K562 (cell line): ENCODE measurements around the gene KLHL41. TPM values are rescaled to one million over a fixed set of nuclear protein-coding genes. Genes with fewer than 3 reads are reported as not detected.

ENCODE experiments used
- E2F3 ChIP-seq: fragments of 250-450 bp; sonication (Bioruptor Pico); IDR thresholded peaks from 2 replicates; pipeline ENCODE4 v1.4.0; 2020; ENCODE audit warnings: mild to moderate bottlenecking
- EWSR1 ChIP-seq: fragments of 450-650 bp; IDR thresholded peaks from 2 replicates; pipeline ENCODE4 v1.6.1; 2018; ENCODE audit warnings: borderline replicate concordance, mild to moderate bottlenecking, low read depth, moderate library complexity; ENCODE audit not compliant: partially characterized antibody
- HCFC1 ChIP-seq: IDR thresholded peaks from 2 replicates; pipeline ENCODE4 v1.6.1; 2012; ENCODE audit warnings: low read depth, low read length, improper control_type of control experiment
- HDGF ChIP-seq: fragments of 450-650 bp; IDR thresholded peaks from 2 replicates; pipeline ENCODE4 v1.6.1; 2016
- MBD2 ChIP-seq: sonication (generic); IDR thresholded peaks from 2 replicates; pipeline ENCODE4 v1.6.1; 2016; ENCODE audit warnings: low read depth, borderline replicate concordance
- NFATC3 ChIP-seq: fragments of 450-650 bp; IDR thresholded peaks from 2 replicates; pipeline ENCODE4 v1.6.1; 2017; ENCODE audit warnings: mild to moderate bottlenecking
- PYGO2 ChIP-seq: fragments of 450-650 bp; IDR thresholded peaks from 2 replicates; pipeline ENCODE4 v1.6.1; 2016; ENCODE audit warnings: mild to moderate bottlenecking, missing genetic modification characterization, moderate library complexity, missing compliant biosample characterization
- RBM34 ChIP-seq: fragments of 200-400 bp; formaldehyde crosslinking; IDR thresholded peaks from 2 replicates; pipeline ENCODE4 v1.6.1; 2018; ENCODE audit warnings: low read length, borderline replicate concordance; ENCODE audit not compliant: insufficient read depth
- STAT5A ChIP-seq: IDR thresholded peaks from 2 replicates; pipeline ENCODE4 v1.6.1; 2012; ENCODE audit warnings: low read length, inconsistent platforms, borderline replicate concordance
- TBP ChIP-seq: optimal IDR thresholded peaks from 2 replicates; pipeline ENCODE3; 2011; ENCODE audit warnings: low read depth, low read length, improper control_type of control experiment
- TCF3 ChIP-seq: sonication (generic); formaldehyde crosslinking; IDR thresholded peaks from 2 replicates; pipeline ENCODE4 v1.4.0; 2020; ENCODE audit warnings: mild to moderate bottlenecking, missing genetic modification reagents
- ZFP36 ChIP-seq: fragments of 150-350 bp; IDR thresholded peaks from 2 replicates; pipeline ENCODE4 v1.6.1; 2018; ENCODE audit warnings: low read length, low read depth; ENCODE audit not compliant: partially characterized antibody
- ZNF263 ChIP-seq: sonication (generic); formaldehyde crosslinking; IDR thresholded peaks from 2 replicates; pipeline ENCODE4 v1.8.0; 2022; ENCODE audit warnings: mild to moderate bottlenecking, missing genetic modification reagents, borderline replicate concordance
- ZNF57 ChIP-seq: fragments of 450-650 bp; formaldehyde crosslinking; IDR thresholded peaks from 2 replicates; pipeline ENCODE4 v1.4.0; 2020; ENCODE audit warnings: mild to moderate bottlenecking, moderate library complexity
- ZNF830 ChIP-seq: fragments of 250-450 bp; sonication (Bioruptor Pico); IDR thresholded peaks from 2 replicates; pipeline ENCODE4 v1.5.0; 2021; ENCODE audit warnings: mild to moderate bottlenecking
- polyA plus RNA-seq, 8 experiments: library from polyadenylated mRNA; depleted of rRNA in 4 of 8; stranded (reverse) in 5 of 8; unstranded in 3 of 8; fragments of >200 nt; fragmentation: Nextera tagmentation in 2 of 8; fragmentation: Illumina TruSeq in 1 of 8; extraction: Ambion mirVana in 2 of 8; extraction: Trizol in 1 of 8; gene quantifications; 2 replicates each; pipeline versions ENCODE4 v1.2.1 to v1.2.3, GENCODE V29; 2011 to 2014; ENCODE audit warnings: inconsistent platforms in 1 of 8, missing spikeins in 1 of 8
- total RNA-seq, 7 experiments: library from RNA; depleted of rRNA in 6 of 7; stranded (reverse); fragments of >200 nt in 6 of 7; fragmentation: Illumina TruSeq in 2 of 7; extraction: Trizol in 2 of 7; gene quantifications; 2 replicates each; pipeline versions ENCODE4 v1.2.1 to v1.2.3, GENCODE V29; 2011 to 2021; ENCODE audit warnings: low replicate concordance in 1 of 7
- TF ChIP-seq, protein P1 (sequence below): fragments of 250-450 bp; sonication (Bioruptor Pico); IDR thresholded peaks from 2 replicates; pipeline ENCODE4 v1.9.0; 2021; ENCODE audit warnings: mild to moderate bottlenecking, inconsistent platforms
- TF ChIP-seq, protein P2 (sequence below): IDR thresholded peaks from 2 replicates; pipeline ENCODE4 v1.6.1; 2016; ENCODE audit warnings: missing genetic modification characterization, missing compliant biosample characterization
- TF ChIP-seq, protein P3 (sequence below): fragments of 450-650 bp; IDR thresholded peaks from 2 replicates; pipeline ENCODE4 v1.6.1; 2014; ENCODE audit warnings: low read depth, mild to moderate bottlenecking, moderate library complexity, borderline replicate concordance
- TF ChIP-seq, protein P4 (sequence below): fragments of 450-650 bp; IDR thresholded peaks from 2 replicates; pipeline ENCODE4 v1.6.1; 2016; ENCODE audit warnings: mild to moderate bottlenecking
- TF ChIP-seq, protein P5 (sequence below): fragments of 250-450 bp; sonication (Bioruptor Pico); IDR thresholded peaks from 2 replicates; pipeline ENCODE4 v1.9.0; 2021; ENCODE audit warnings: mild to moderate bottlenecking

The KLHL41 gene
- total and polyA plus RNA-seq, 9 of the 15 experiments (the other 6 are each of a cell fraction or from before 2014, with no cell fraction given) = 0.05 to 1.5 (median 0.09) TPM

DNA sequence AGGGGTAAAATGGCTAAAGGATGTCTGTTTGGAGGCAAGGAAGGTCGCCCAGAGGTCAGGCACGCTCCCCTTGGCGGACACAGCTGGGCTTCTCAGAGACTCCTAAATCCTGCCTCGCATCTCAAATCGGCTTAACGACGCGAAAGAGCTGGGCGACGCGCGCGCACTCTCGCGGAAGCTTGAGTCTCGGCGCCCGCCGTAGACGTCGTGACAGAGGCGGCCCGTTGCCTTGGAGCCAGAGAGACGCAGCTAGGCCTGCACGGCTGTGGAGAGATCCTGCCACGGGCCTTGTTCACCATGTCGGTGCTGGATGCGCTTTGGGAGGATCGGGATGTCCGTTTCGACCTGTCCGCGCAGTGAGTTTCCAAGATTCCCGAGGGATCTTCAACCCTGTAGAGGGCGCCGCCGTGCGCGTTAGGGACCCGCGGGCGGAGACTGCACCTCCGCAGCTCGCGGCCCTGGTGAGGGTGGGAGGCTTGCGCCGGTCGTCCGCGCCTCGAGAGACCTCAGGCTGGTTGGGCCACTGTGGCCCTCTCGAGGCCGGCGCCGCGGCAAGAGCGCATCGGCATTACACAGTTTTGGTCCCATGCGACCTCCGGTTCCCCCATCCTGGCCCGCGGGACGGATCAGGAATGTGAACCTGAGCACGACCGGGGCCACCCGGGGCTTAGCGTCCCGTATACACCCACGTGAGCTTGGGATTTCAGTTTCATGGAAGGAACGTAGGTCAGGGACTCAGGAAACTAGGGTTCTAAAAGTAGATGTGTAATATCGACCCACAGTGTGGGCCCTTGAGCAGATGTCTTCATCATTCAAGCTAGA lies 30.0 kb upstream of the KLHL41 start, which contains the start of gene BBS5 (continued):
- TF ChIP-seq, protein P1, sequence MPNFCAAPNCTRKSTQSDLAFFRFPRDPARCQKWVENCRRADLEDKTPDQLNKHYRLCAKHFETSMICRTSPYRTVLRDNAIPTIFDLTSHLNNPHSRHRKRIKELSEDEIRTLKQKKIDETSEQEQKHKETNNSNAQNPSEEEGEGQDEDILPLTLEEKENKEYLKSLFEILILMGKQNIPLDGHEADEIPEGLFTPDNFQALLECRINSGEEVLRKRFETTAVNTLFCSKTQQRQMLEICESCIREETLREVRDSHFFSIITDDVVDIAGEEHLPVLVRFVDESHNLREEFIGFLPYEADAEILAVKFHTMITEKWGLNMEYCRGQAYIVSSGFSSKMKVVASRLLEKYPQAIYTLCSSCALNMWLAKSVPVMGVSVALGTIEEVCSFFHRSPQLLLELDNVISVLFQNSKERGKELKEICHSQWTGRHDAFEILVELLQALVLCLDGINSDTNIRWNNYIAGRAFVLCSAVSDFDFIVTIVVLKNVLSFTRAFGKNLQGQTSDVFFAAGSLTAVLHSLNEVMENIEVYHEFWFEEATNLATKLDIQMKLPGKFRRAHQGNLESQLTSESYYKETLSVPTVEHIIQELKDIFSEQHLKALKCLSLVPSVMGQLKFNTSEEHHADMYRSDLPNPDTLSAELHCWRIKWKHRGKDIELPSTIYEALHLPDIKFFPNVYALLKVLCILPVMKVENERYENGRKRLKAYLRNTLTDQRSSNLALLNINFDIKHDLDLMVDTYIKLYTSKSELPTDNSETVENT (CRISPR knock-in tag) = no peak; the same call in 1 of the 2 replicates
- TF ChIP-seq STAT5A = no peak
- TF ChIP-seq, protein P2, sequence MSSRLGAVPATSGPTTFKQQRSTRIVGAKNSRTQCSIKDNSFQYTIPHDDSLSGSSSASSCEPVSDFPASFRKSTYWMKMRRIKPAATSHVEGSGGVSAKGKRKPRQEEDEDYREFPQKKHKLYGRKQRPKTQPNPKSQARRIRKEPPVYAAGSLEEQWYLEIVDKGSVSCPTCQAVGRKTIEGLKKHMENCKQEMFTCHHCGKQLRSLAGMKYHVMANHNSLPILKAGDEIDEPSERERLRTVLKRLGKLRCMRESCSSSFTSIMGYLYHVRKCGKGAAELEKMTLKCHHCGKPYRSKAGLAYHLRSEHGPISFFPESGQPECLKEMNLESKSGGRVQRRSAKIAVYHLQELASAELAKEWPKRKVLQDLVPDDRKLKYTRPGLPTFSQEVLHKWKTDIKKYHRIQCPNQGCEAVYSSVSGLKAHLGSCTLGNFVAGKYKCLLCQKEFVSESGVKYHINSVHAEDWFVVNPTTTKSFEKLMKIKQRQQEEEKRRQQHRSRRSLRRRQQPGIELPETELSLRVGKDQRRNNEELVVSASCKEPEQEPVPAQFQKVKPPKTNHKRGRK (tag) = no peak
- peak; percentile 73 for TF ChIP-seq HCFC1
- TF ChIP-seq, protein P3, sequence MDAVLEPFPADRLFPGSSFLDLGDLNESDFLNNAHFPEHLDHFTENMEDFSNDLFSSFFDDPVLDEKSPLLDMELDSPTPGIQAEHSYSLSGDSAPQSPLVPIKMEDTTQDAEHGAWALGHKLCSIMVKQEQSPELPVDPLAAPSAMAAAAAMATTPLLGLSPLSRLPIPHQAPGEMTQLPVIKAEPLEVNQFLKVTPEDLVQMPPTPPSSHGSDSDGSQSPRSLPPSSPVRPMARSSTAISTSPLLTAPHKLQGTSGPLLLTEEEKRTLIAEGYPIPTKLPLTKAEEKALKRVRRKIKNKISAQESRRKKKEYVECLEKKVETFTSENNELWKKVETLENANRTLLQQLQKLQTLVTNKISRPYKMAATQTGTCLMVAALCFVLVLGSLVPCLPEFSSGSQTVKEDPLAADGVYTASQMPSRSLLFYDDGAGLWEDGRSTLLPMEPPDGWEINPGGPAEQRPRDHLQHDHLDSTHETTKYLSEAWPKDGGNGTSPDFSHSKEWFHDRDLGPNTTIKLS = peak; percentile 68; the same call in 1 of the 2 replicates
- no peak for TF ChIP-seq PYGO2 (tag)
- TF ChIP-seq RBM34 = no peak
- no peak for TF ChIP-seq ZNF57 (CRISPR knock-in tag)
- TF ChIP-seq NFATC3 = no peak
- TF ChIP-seq E2F3 (CRISPR knock-in tag) = no peak; the same call in 1 of the 2 replicates
- no peak for TF ChIP-seq ZFP36
- TF ChIP-seq, protein P4, sequence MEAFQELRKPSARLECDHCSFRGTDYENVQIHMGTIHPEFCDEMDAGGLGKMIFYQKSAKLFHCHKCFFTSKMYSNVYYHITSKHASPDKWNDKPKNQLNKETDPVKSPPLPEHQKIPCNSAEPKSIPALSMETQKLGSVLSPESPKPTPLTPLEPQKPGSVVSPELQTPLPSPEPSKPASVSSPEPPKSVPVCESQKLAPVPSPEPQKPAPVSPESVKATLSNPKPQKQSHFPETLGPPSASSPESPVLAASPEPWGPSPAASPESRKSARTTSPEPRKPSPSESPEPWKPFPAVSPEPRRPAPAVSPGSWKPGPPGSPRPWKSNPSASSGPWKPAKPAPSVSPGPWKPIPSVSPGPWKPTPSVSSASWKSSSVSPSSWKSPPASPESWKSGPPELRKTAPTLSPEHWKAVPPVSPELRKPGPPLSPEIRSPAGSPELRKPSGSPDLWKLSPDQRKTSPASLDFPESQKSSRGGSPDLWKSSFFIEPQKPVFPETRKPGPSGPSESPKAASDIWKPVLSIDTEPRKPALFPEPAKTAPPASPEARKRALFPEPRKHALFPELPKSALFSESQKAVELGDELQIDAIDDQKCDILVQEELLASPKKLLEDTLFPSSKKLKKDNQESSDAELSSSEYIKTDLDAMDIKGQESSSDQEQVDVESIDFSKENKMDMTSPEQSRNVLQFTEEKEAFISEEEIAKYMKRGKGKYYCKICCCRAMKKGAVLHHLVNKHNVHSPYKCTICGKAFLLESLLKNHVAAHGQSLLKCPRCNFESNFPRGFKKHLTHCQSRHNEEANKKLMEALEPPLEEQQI = 0 out of 2 replicates have a peak, but pooled peaks have one; percentile 13
- peak; percentile 70 for TF ChIP-seq TBP
- no peak for TF ChIP-seq HDGF
- TF ChIP-seq ZNF263 = peak; percentile 75; the same call in 1 of the 2 replicates
- no peak for TF ChIP-seq TCF3 (CRISPR knock-in tag)
- TF ChIP-seq MBD2 = no peak
- no peak for TF ChIP-seq EWSR1
- no peak for TF ChIP-seq ZNF830
- TF ChIP-seq, protein P5, sequence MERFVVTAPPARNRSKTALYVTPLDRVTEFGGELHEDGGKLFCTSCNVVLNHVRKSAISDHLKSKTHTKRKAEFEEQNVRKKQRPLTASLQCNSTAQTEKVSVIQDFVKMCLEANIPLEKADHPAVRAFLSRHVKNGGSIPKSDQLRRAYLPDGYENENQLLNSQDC (CRISPR knock-in tag) = no peak
